GM10847 (cell line): ENCODE results near the gene SCAND1.

Experiments used
- POLR2A ChIP-seq: IDR thresholded peaks from 2 replicates; pipeline ENCODE4 v1.6.1; 2011; ENCODE audit not compliant: insufficient read length; ENCODE audit errors: extremely low read depth

Gene SCAND1

DNA sequence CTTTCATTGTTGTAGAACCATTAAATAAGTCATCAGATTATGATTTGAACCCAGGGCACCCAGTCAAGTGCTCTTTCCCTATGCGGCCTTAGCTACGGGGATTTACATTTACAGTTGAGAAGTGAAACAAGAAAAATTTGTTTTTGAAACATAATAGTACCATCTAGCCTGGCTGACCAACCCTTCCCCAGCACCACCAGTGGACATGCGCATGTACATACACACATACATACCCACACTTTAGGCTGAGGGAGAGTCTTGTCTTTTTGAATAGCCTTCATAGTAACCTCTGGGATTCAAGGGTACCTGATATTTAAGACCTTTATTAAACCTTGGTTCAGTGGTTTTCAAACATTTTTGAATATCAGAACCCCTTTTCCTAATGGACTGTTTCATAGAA, 33.8 kb downstream of the SCAND1 start:
- no peak for TF ChIP-seq POLR2A

DNA sequence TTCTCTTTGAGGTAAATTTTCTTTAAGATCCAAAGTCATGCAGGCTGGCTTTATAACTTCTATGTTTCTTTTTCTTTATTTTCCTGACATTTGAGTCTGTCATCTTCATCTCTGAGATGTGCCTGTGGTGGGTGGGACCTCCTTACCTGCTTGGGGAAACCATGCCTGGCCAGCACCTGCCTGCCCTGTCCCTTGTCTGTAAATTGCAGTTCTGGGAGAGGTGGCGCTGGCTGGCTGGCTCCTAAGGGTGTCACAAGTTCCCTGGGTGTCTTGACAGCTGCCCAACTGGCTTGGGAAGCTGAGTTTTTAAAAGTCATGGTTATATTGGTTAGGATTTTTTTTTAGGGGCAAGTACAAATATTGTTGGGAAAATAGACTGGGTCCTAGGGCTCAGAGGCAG, 36.3 kb downstream of the SCAND1 start:
- no peak for TF ChIP-seq POLR2A

- TF ChIP-seq POLR2A, result no peak
Measured at GRCh38 chr20:35917077-35917476, 37.2 kb downstream of the SCAND1 start.

GRCh38 chr20:35912881-35913280, 41.4 kb downstream of the SCAND1 start:
- no peak for TF ChIP-seq POLR2A

DNA sequence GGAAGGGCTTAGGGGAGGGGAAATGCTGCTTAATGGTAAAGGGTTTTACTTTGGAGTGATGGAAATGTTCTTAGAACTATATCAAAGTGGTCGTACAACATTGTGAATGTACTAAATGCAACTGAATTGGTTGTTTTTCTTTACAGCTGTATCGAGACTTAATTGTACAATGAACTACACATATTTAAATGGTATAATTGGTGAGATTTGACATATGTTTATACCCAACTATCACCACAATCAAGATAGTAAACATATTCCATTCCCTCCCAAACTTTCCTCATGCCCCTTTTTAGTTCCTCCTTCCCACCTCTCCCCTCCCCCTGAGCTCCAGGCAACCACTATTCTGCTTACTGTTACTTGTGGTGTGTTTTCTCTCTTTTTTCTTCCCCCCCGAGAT, 44.0 kb downstream of the SCAND1 start:
- no peak for TF ChIP-seq POLR2A

GRCh38 chr20:35909796-35910195, 44.5 kb downstream of the SCAND1 start:
- no peak for TF ChIP-seq POLR2A

GRCh38 chr20:35909176-35909575, 45.1 kb downstream of the SCAND1 start:
- no peak for TF ChIP-seq POLR2A

DNA sequence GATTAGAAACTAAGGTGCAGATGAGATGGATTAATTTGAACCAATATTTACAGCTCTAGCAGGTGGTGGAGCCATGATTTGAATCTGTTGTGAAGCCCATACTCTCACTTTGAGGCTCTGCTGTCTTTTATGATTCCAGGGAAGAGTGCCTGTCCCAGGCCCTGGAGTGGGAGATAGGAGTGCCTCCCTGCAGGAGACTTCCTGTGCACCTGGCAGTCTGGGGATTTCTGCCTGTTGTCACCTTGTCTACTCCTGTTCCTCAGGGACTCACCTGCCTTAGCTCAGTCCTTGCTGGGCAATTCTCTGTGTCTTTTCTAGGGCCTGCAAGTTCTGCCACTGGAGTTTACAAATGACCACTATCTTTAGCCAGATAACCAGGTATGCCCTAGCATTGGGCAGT, 46.3 kb downstream of the SCAND1 start:
- no peak for TF ChIP-seq POLR2A

GRCh38 chr20:35907017-35907701, 47.1 kb downstream of the SCAND1 start:
- no peak for TF ChIP-seq POLR2A

DNA sequence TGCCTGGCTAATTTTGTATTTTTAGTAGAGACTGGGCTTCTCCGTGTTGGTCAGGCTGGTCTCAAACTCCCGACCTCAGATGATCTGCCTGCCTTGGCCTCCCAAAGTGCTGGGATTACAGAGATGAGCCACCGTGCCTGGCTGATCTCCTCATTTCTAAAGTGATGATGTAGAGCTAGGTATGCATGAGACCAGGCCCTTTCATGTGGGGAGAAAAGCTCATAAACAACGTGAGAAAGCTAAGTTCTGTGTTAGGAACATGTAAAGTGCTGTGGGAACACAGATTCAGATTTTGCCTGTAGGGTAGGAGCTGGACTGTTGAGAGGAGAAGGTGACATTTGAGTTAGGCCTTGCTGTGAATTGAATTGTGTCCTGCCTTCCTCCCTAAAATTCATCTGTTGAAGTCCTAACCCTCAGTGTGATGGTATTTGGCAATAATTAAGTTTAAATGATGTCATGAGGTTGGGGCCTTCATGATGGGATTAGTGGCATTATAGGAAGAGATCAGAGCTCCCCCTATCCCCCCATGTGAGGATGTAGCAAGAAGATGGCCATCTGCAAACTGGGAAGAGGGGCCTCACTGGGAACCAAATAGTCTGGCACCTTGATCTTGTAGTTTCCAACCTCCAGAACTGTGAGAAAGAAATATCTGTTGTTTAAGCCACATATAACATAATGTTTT, 49.2 kb downstream of the SCAND1 start:
- TF ChIP-seq POLR2A, result no peak

- no peak for TF ChIP-seq POLR2A
Measured at GRCh38 chr20:35903843-35904242, 50.5 kb downstream of the SCAND1 start.
